Activated effector memory CD4-positive, alpha-beta T cell treated with Interleukin-2 at 50 U/mL for 16 hours (primary cell): ENCODE data around the gene MAP3K21.

Experiments
- DNase-seq: peaks from one replicate; pipeline ENCODE4 v3.0.0-alpha.2; 2020

Gene MAP3K21

DNA sequence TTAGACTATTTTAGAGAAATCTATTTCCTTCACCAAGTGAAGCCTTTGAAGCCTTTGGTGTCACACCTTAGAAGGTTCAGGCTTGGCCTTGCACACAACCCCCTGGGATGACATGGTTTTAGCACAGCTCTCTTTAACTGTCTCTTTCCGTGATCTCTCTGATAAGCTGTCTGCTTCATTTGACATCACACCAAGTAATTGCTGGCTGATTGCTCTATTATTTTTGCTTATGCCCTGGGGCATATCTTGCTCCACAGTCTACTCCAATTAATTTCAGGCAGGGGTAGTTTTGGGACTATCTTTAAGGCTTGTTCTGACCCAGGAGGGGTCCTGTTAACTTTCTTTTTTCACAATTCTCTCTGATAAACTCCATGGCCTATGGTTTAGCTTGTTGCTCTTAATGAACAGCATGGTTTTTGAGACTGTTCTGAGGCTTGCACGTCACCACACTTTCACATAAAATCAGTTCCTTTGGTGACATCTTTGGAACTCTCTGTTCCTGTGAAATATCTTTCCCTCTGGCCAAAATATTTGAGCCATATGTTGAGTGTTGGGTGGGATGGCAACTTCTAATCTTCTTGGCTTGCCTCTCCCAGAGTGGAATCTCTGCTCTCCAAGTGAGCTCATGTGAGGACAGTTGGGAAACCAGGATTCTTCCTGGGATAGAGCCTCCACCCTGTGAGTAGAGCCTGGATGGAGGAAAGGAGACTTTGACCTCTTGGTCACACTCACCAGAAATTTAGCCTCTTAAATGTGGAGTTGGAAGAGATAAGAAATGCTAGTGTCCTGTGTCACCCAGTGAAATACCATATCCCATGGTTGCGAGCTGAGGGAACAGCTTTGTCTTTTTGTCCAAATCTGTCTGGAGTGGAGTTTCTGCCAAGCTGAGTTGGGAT, 63.6 kb downstream of the MAP3K21 start:
- no peak for DNase-seq

DNA sequence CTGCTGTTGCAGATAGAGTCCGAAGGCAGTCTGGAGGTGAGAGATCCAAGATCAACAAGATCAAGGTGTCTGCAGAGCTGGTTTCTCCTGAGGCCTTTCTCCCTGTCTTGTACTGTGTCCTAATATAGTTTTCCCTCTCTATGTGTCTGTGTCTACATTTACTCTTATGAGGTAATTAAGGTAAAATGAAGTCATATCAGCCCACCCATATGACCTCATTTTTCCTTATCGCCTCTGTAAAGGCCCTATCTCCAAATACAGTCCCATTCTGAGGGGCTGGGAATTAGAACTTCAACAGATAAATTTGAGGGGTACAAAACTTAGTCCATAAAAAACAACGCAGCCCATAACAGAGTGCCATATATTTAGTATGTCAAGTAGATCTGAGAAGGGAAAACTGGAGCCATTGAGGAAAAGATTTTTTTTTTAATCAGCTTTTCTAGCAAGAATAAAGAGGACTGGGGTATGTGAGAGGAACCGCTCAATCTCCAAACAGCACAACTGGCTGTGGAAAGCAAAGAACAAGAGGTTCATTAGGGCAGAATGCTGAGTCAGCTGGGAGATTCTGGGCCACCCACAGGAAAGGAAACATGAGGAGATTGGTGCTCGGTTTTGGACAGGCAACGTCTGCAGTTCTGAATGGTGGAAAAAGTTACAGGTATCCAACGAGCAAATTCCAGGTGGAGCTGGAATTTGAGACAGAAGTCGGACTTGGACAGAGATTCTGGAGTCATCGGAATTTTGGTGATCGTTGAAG, 65.7 kb downstream of the MAP3K21 start:
- no peak for DNase-seq

DNA sequence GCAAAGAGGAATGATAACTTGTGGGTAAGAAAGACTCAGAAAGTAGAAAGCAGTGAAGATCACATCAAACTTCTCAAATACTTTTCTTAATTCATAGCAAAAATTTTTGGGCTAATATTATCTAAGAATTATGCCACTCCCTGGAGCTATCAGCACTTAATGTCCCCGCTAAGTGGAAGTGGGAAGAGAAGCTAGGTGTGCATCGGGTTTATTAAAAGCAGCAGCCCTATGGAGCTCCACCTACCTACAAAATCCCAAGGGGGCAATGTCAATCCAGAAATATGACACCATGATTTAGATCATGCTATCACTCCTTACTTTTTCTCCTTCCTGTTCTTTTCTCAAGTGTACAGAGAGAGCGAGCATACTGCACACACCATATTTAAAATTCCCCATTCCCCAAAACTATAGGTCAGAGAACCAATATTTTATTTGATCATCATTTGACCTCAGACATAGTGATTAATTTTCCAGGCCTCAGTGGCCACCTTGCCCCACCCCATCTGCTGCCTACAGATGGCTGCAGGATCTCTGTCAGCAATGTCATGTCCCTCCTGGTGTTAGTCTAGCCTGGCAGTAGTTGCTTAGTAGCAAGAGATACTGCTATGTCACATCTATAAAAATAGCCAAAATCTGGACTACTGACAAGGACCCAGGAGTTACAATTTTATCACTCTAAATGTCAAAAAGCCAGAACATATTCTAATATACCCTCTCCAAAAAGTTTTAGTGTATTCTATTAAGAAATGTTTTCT, 66.6 kb downstream of the MAP3K21 start:
- DNase-seq, result no peak

DNA sequence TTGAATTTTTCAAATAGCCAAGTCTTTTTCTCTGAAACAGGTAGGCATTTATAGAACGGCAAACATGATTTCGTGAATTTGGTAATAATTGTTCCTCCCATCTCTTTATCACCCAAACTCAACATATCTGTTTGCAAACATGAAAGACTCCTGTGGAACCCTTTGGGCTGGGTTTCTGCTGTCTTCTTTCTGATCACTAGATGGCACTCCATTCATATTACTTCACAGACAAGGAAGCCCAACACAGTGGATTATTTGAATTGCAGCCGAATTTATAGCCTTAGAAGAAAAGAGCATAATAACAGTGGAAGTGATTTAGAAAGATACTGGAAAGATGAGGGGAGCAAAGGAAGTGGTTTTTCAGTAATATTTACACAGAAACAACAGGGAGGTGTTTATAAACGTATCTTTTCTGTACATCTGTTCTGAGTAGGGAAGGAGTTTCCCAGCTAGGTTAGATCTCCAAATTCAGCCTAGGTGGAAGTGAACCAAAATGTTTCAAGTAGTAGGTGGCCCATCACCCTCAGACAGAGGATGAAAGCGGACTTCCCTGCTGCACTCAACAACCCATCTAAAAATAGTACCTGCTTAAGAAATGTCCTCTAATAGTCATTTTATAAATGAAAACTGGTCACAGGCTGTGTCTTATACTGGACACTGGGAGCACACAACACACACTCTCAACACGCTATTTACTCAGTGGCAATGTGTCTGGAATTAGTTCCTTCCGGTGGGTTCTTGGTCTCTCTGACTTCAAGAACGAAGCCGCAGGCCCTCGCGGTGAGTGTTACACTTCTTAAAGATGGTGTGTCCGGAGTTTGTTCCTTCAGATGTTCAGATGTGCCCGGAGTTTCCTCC, 67.6 kb downstream of the MAP3K21 start:
- no peak for DNase-seq

DNA sequence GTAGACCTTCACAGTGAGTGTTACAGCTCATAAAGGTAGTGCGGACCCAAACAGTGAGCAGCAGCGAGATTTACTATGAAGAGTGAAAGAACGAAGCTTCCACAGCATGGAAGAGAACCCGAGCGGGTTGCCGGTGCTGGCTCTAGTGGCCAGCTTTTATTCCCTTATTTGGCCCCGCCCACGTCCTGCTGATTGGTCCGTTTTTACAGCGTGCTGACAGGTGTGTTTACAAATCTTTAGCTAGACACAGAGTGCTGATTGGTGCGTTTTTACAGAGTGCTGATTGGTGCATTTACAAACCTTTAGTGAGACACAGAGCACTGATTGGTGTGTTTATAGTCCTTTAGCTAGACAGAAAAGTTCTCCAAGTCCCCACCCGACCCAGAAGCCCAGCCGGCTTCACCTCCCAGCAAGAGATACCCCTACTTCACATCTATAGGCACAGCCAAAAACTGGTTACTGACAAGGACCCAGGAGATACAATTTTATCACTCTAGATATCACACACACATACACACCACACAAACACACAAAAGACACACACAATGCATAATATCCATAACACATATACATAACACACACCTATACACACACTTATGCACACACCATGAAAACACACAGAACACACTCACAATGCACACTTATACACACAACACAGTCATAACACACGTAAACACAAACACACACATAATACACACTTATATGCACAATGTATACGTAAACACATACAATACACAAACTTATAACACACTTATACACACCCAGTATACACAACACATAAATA, 68.5 kb downstream of the MAP3K21 start:
- DNase-seq, result no peak

DNA sequence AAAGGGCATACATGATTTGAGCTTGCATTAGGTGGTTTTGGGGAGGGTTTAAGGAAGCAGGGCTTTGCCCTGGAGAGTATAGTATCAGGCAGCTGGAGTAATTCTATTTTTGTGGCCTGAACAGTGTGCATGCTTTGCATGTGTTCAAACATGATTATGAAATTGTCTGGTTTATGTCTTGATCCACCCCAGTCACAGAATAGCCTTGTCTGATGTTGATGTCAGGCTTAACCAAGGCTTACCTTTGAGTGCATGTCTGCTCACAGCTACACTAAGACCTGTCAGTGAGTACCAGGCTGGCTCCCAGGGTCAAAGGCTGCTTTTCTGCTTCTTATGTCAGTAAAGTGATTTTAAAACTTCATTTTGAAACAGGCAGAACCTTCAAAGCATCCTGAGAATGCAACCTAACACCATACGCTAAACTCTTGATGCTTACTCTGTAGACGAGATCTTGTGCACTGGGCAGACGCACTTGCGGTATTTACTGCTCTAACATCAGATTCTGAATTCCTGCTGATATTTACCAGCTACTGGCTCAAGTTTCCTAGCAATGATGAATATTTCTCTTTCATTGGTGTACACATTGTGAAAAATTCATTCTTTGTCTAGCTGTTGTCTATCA, 78.9 kb downstream of the MAP3K21 start:
- no peak for DNase-seq

DNA sequence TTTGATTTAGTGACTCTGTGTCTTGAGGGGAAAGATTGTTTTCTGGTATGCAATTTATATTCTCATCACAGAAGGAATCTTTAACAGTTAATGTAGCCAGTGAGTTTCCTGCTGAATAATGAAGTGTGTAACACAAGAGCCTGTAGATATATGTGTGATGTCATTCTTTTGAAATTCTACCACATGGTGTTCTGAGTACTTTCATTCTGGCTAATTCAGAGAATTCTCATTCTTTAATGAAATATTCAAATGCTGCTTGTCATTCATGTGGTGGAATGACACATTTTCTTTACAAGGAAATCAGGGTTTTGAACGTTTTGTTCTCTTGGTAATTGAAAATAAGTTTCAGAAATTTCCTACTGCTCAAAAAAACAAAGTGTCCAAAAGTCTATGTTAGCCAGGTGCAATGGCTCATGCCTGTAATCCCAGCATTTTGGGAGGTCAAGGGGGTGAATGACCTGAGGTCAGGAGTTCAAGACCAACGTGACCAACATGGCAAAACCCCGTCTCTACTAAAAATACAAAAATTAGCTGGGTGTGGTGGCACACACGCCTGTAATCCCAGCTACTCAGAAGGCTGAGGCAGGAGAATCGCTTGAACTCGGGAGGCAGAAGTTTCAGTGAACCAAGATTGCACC, 79.6 kb downstream of the MAP3K21 start:
- DNase-seq, result no peak

DNA sequence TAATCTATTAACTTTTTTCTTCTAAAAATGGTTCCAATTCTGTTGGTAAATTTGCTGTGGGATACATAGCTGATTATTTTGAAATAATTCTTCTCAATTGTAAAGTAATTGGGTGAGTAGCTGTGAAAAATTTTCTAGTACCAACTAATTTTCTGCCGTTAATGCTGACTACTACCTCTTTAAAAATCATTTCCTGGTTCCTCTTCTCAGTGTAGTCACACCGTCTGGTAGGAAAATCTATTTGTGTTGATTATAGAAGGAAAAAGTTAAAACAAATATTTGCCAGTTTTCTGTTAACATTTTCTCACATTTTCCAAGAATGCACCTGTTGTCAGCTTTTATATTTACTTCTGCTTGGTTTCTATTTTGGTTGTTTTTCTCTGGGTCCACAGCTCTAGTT, 82.0 kb downstream of the MAP3K21 start:
- no peak for DNase-seq

DNA sequence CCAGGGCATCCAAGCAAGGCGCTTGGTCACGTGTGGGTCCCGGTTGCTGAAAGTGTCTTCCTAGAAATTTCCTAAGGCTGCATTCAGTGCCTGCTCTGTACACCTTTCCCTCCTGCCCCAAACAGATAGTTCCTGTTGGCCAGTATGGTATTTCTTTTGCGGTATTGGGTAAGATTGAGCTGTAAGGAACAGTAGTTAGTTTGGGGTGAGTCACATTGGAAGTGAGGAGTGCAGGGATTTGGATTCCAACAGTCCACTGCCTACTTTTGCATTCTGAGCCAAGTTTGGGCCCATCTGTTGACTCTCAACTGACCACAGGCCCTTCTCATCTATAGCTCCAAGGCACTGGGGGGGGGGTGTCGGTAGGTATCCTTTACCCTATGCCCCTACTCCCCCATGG, 83.4 kb downstream of the MAP3K21 start:
- DNase-seq, result no peak

DNA sequence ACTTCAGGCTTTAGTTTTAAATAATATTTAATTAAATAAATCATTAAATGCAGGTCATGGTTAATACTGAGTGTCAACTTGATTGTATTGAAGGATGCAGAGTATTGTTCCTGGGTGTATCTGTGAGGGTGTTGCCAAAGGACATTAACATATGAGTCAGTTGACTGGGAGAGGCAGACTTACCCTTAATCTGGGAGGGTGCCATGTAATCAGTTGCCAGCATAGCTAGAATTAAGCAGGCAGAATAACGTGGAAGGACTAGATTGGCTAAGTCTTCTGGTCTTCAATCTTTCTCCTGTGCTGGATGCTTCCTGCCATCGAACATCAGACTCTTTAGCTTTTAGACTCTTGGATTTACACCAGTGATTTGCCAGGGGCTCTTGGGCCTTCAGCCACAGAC, 85.3 kb downstream of the MAP3K21 start:
- no peak for DNase-seq

DNA sequence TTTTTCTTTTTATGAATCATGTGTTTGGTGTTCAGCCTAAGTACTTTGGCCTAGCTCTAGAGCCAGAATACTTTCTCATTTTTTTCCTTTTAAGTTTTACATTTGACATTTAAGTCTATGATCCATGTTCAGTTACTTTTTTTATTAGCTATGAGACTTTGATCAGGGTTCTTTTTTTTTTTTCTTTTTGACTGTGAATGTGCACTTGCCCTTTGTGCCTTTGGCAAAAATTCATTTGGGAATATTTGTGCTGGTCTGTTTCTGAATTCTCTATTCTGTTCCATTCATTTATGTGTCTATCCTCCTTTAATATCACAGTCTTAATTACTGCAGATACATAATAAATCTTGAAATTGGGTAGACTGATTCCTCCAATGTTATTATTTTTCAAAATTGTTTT, 93.8 kb downstream of the MAP3K21 start:
- no peak for DNase-seq

DNA sequence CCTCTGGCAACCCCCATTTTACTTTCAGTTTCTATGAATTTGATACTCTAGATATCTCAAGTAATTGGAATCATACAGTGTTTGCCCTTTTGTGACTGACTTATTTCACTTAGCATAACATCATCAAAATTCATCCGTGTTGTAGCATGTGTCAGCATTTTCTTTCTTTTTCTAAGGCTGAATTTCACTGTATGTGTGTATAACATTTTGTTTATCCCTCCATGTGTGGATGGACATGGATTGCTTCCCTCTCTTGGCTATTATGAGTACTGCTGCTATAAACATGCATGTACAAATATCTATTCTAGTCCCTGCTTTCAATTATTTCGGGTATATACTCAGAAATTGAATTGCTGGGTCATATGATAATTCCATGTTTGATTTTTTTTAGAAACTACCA, 97.3 kb downstream of the MAP3K21 start:
- DNase-seq, result no peak

DNA sequence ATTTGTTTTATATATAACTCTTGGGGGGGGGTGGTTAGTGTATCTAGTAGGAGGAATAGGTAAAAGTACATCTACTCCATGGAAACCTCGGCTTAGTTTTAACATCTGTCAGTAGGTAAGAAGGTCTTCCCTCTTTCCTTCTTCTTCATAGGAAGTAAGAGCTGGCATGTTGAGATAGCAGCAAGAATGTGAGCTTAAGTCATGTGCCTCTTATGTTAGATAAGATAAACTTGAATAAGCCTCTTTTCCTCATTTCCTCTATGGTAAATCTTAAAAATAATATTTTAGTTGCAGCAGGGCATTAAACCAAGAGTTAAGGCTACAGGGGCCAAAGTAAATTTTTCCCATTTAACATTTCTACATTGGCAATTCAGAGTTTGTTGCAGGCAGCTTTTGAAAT, 100.4 kb downstream of the MAP3K21 start:
- DNase-seq, result no peak

DNA sequence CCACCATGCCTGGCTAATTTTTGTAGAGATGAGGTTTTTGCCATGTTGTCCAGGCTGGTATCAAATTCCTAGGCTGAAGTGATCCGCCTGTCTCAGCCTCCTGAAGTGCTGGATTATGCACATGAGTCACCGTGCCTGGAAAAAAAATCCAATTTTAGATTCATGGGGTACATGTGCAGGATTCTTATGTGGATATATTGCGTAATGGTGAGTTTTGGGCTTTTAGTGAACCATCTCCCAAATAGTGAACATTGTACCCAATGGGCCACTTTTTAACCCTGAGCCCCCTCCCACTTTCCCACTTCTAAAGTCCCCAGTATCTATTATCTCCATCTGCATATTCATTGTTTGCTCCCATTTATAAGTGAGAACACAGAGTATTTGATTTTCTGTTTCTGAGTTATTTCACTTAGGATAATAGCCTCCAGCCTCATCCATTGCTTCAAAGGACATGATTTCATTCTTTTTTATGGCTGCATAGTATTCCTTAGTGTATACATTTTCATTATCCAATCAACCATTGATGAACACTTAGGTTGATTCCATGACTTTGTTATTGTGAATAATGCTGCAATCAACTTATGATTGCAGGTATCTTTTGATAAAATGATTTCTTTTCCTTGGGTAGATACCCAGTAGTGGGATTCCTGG, 104.4 kb downstream of the MAP3K21 start:
- no peak for DNase-seq

DNA sequence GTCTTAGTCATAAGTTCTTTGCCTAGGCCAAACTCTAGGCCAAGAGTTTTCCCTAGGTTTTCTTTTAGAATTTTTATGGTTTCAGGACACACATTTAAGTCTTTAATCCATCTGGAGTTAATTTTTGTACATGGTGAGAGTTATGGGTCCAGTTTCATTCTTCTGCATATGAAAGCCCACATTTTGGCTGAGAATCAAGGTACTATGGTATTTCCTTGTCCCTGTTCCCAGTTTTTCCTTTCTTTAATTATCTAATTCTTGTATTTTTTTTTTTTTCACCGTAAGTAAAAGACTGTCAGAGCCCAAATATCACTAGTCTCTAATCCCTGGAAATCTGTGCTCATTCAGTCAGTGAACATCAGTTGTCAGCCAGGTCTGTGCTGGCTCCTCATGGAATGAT, 105.4 kb downstream of the MAP3K21 start:
- no peak for DNase-seq

DNA sequence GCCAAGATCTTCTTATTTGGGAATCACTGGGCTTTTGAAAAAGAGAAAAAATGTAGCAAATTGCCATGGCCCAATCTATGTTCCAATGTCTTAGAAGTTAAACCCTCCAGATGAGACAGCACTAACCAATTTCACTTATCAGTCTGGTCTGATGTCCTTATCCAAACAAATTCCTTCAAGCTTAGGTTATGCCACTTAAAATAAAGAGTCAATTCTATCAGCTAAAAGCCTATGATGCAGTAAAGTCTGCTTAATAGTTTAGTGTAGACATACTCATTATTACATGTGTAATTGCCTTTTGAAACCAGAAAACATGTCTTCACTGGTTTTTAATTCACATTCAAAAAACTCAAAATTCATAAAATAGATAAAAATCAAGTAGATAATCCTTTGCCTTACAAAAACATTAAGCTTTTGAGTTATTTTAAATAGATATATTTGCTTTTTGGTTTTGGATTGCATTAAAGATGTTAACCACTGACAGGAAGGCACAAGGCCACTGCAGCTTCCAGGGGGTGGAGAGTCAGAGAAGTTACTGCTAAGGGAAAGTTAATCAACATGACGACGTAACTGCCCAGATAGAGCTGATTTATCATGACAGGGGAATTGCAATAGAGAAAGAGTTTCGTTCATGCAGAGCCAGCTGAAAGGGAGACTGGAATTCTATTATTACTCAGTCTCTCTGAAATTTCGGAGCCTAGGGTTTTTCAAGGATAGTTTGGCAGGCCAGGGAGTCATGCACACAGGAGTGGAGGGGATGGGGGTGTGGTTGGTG, 106.1 kb downstream of the MAP3K21 start:
- DNase-seq, result no peak
